GM18873 (cell line): Measurements from ENCODE around the gene FAT1.

Experiments
- ATAC-seq: cut with Tn5 transposase; IDR thresholded peaks from one replicate; pipeline ENCODE4 v1.9.1; 2021; ENCODE audit warnings: mild to moderate bottlenecking, moderate library complexity, moderate number of reproducible peaks; ENCODE audit not compliant: unreplicated experiment, low FRiP score

FAT1 gene

DNA sequence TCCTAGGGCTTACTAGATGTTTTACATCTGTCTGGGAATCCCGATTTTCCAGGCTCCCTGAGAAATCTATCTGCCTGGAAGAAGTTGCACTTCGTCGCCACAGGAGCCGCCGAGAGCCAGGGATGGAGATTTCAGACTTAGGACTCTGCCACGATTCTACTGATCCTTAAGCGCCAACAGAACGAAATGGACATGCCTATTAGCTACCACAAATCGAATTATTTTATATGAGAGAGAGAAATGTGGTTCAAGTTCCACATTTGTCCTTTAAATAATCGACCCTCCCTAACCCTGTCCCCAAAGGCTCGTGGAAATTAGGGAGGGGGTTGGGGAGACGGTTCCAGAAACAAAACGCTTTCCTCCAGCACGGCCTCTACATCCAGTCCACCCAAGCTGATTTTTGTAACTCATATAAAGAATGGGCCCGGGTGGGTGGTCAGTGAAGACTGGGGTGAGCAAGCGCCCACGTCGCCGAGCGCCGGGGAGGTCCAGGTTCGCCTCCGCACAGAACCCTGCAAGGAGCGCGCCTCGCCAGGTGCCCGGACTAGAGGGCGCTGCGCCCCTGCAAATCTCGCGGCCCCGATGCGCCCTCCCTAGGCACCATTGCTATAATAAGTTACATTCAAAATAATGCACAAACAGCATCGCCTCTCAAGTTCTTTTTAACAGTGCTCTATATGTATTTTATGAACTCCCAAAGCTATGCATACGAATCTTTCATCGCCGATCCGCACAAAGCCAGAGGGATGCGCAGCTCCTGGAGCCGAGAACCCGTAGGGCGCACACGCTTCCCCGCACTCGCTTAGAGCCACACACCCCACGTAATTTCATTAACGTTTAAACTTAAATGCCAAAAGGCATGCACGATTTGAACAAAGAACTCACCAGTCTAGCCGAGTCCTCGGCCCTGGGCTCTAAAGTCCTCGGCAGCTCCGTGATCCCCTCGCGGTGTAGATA is 2.1 kb upstream of the FAT1 start:
- no peak for ATAC-seq

DNA sequence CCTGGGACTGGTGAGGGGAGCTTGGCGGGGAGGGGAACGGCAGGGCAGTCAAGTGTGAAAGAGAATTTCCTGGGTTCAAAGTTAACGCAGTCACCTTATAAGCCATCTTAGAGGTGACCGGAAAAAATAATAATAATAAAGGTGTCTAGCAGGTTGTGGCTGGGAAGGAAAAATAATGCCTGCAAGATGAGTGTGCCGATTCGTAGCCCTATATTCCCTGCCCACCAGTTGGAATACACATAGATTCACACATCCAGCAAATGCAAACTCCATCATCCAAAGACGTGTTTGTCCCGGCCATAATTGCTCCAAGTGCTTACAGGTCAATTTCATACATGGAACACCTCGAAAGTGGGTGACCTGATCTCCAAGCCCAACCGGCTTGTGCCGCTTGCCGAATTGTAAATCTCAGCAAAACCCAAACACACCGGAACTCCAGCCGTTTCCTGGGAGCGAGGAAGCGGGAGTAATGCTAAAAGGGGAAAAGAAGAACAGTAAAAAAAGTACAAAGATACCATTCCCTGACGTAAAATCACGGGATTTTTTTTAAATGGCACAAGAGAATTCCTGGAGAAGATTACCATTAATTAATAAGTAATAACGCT is 1.3 kb upstream of the FAT1 start:
- no peak for ATAC-seq

DNA sequence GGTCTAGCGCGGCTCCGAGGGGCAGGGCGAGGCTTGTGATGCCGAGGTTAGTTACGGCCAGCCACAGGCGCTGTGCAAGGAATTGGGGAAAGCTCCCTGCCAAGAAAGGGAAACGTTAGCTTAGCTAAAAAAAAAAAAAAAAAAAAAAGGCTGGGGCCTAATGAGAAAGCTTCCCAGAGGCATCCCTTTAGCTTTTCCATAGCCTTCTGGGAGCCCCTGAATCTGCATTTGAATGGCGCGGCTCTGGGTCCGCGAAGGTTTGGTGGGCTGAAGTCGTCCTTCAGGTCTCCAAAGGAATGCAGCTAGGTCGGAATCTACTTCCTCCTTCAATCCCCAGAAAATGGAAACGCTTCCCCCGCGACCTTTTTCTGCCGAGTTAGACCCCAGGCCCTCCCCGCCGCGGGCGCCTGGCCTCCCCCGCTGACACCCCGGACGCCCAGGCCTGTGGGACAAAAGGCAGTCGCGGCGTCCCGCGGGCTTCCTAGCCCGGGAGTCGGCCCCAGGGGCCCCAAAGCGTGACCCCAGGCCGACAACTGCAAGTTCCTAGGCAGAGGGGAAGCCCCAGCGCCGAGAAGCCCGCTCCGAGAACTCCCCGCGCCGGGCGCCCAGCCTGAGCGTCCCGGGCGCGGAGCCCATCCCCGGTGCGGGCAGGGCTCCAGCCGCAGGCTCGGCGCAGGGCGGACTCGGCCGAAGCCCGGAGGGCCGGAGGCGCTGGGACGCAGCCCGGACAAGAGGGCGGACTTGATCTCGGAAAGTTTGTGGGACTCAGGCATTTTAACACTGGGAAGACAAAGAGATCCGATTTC is 605 bp upstream of the FAT1 start:
- no peak for ATAC-seq

DNA sequence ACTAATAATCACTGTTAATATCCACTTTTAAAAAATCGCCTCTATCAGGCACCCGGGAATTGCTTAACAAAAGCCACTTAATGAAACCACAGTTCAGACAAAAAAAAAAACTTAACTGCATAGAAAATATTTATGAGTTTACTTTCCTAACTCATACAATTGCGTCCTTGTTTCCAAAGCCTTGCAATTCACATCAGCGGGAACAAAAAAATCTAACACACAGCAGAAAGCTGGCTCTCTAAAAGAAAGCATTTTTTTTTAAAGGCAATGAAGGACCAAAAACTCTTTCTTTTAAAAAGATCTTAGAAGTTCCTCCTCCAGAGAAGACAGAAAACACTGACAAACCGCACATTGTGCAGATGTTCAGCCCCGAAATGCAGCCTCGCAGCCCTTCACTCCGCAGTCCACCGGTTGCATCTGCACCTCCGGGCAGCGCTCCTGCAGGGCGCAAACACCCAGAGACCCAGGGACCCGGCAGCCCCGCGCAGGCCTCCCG is 812 bp downstream of the FAT1 start:
- ATAC-seq: no peak

DNA sequence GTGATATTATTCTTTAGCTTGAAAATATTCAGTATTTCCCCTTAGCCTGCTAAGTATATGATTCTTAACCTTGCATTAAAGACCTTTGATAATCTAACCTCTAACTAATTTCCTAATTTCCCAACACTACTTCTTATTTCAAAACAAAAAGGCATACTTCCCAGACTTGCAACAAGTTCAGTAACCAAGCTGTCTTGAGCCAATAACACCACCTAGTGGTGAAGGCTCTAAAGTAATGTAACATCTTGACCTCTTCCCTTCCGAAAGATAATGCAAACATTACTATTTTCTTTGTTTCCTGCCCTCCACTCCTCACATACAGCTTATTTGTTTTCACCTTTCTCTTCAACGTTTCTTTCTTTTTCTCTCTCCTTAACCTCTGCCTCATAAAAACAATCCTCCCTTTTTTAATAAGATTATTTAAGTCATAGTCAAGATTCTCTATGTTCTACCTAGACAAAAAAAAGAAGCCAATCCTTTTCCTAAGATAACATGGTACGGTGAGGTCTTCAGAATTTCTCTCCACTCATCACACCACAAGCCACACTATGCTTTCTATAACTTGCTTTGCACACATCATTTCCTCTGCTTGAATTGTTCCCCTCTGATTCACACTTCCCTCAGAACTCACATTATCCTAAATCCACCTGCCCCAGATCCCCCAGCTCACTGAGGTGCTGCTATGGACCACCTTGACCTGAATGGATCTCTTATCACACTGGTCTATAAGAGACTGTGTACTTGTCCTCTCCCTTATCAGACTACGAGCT is 3.5 kb downstream of the FAT1 start:
- no peak for ATAC-seq

DNA sequence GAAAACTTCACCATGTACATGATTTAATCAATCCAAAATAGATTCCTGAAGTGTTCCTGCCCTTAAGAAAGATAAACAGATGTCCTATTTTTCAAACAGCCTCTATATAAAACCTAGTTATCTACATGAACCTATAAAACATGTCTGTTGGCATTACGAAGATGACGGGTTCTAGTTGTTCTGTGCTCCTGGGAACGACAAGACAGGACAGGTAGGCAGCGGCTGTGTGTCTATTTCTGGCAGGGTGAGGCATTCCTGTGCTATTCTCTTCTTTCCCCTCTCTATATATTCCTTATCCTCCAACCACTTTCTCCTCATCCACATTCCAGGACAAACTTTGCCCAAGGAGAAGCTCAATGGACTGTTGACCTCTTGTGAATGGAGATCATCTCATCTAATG is 6.1 kb downstream of the FAT1 start:
- ATAC-seq: no peak

DNA sequence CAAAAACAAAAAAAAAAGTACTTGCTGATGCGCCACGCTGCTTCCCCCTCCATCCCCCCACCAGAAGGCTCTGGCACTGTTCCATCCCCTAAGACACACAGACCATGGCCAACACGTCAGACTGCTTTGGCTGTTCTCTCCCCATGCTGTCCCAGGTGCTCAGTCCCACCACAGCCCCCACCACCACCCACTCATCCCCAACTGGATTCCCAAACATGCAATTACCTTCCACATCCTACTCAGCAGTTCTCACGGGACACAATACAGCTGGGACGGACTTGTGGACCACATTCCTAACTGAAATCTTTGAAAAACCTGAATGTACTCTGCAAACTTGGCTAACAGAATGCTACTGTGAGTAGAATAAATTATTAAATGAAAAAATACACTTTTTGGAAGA is 8.6 kb downstream of the FAT1 start:
- no peak for ATAC-seq

DNA sequence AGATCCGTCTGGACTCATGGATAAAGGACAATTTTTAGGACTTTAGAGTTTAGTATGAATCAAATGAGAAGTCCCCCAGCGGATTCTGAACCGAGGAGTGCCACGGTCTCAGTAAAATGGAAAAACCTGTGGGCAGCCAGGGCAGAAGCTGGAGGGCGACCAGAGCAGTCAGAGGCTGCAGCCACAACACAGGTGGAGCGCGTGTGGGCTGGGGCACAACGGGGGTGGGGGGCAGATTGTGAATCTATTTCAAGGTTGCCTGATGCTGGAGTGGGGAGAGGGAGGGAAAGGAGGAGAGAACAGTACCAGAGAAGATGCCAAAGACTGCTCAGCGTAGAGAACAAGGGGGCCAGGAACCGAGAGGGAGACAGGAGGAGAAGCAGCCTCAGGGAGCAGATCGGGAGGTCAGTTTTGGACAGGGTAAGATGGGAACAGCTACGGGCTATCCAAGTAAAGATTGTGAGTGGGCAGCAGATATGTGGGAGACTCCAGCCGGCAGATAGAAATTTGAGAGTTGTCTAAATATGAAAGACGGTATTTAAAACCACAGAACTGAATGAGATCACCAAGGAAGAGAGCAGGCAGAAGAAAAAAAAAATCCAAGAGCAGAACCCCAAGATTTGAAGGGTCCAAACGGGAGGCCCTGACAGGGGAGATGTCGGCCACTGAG is 9.5 kb downstream of the FAT1 start:
- ATAC-seq: no peak

DNA sequence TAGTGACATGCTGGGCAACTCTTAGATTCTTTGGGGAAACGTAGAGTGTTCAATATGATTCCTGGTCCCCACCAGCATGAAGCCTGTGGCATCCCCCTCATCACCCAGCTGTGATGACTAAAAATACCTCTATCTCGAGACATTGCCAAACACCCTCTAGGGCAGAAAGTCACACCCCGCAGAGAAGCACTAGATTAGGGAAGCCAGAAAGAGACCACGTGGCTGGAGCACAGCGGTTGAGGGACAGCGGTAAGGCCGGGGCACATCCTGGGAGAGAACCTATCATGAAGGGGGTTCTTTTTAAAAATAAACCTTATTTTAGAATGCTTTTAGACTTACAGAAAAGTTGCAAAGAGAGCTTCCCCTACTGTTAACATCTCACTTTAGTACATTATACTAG is 11.0 kb downstream of the FAT1 start:
- no peak for ATAC-seq

DNA sequence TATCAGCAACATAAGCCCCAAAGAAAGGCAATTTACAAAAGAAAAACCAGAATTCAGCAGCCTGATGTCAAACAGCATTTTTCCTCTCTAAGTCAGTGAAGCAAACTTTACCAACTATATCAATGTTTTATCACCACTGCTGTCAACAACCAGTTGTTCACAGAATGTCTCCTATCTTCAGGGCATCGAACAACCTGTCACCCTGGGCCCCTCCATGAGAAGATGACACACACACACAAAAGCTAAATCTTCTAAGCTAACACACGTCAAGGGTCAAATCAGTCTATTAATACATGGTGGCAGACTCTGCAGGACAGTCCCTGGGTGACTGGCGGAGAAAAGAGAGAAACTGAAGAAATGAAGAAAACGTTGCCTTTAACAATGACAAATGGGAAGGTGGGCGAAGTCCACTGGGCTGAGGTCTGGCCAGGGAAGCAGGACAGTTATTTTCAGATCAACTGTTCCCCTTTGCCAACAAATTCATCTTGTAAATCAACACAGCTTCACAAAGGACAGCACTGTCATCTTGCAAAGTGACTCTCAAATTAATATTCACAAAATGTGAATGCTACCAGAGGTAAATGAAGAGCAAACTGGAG is 13.0 kb downstream of the FAT1 start:
- no peak for ATAC-seq

DNA sequence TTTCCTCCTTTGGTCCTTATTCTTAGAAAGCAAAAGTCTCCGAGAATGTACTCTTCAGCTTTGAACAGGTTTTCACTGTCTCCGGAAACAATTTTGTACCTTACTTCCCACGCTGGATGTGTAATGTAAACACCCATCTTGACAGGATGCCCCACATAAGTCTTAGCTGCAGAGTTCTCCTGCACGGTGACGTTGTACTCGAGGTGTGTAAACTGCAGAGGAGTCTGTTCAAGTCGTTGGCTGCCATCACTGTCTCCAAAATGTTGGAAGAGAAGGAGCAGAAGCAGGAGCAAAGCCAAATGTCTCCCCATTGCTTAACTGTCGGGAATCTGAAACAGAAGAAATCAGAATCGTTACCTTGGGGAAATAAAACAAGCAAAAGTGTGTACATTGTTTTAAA is 14.1 kb downstream of the FAT1 start:
- no peak for ATAC-seq

DNA sequence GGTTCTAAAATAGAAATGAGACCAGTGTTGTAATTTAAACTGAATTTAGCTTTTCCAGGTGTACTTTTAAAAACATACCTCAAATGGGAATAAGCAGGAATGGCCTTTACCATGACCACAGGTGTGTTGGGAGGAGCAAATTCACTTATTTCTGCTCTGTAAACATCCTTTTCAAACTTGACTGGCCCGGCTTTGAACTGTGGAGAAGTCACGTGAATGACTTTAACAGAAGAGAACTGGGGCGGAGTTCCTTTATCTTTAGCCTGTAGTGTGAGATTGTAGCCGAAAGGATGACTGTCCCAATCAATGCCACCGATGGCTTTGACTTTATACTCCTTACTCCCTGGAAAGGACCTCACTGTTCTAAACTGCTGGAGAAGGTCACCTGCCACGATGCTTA is 15.1 kb downstream of the FAT1 start:
- ATAC-seq: no peak

DNA sequence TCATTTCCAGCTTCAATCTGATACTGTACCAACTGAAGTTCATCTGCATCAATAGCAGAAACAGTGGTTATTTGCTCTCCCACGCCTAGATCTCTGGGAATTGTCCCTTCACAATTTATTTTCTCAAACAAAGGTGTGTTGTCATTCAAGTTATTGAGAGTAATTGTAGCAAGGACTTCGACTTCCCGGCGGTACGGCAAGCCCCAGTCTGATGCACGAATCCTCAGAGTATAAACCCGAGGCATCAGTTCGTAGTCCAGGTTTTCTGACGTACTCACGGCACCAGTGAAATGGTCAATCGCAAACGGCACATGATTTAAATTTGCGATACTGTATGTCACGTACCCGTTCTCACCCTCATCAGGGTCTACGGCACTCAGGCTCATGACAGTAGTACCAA is 15.7 kb downstream of the FAT1 start:
- ATAC-seq: no peak

DNA sequence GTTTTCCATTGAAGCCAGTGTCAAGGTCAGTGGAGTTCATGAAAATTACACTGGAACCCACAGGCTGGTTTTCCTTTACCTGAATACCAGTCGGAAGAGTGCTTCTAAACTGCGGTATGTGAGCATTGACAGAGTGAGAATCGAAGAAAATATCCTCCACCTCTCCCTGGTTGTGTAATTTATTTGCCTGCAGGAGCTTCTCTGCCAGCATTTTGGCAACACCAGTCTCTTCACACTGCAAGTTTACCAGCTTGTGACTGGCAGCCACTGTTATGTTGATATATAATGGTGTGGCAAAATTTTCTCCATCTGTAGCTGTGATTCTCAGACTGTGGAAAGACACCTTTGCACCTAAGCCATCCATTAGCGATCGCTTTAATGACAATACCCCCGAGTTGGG is 16.1 kb downstream of the FAT1 start:
- no peak for ATAC-seq

DNA sequence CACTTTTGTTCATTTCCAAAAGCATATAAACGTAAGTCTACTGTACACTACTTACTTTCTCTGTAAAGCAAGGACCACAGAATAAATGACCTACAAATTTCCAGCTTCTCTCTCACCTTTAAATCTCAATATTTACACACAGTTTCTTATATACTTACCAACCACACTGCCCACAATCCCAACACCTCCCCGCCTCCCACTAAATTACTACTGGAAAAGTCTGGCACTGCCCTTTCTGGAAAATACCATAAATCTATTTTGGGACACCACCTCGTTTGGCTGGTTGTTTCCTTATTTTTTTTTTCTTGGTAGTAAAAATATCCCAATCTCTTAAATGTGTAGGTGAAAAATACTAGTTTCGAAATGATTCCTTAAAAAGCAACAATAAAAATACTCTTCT is 19.6 kb downstream of the FAT1 start:
- no peak for ATAC-seq

DNA sequence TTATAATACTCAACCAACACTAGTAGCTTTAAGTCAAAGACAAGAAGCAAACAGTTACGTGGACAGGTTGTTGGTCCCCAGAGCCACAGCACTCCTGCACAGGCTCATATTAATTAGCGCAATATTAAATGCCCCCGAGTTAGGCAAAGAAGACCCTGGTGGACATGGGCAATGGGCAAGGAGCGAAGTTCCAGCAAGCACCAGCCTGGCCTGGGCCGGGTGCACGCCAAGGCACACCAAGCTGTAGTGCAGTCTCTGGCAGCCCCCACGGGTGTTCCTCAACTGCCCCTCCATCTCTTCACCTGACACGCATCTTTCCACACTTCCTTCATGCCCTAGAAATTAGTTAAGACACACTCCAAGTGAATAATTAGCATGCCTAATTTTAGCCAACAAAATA is 20.1 kb downstream of the FAT1 start:
- ATAC-seq: no peak

DNA sequence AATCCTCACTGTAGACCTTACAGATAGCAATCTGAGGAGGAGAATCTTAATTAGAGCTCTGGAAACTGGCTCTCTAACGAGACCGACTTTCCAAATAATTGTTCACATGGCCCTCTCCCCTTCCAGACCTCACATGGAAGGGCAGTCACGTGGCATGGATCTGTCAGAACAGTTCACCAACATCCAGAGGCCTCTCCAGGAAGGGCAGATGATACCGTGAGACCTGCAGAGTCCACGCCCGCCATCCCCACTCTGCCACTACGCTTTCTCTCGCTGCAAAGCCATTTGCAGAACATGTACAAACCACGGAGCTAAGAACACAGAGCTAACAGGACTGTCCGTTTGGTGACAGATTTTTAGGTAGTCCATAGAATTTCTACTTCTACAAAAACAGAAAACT is 20.7 kb downstream of the FAT1 start:
- ATAC-seq: no peak

DNA sequence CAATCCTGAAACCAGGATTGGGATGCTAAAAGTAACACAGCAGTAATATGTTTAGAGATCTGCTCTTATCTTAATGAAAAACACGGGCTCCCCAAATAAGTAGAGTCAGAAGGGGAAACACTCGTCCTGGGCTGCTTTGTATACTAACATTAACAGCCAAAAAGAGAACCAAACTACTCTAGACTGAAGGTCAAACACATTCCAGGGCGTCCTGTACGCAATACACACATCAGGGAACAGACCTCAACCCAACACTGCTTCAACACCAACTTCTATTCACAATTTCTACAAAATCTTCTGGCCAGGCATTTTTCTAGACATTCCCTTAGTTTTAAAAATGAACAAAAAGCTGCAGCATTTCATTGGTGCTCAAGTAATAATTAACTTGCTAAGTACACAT is 21.4 kb downstream of the FAT1 start:
- no peak for ATAC-seq

DNA sequence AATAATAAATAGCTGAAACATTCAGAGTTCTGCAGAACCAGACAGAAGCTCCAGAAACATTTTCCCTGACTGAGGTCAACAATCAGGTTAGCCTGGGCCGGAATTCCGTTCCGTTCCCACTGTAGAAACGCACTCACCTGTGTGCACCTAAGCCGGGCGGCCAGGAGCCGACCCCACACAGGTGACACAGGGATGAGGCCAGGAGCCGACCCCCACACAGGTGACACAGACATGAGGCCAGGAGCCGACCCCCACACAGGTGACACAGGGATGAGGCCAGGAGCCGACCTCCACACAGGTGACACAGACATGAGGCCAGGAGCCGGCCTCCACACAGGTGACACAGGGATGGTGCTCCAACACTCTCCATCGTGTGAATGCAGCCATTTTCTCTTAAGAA is 21.9 kb downstream of the FAT1 start:
- no peak for ATAC-seq
